ENCODE data around the gene MYL12A.
A peak's percentile ranks its signal among the peaks of the same experiment; 100 is the strongest.
"Not testable (repeated sequence)": the region's sequence is repeated elsewhere in the genome, so short reads cannot be mapped to it uniquely, and the experiment has no call there.

The MYL12A gene

DNA sequence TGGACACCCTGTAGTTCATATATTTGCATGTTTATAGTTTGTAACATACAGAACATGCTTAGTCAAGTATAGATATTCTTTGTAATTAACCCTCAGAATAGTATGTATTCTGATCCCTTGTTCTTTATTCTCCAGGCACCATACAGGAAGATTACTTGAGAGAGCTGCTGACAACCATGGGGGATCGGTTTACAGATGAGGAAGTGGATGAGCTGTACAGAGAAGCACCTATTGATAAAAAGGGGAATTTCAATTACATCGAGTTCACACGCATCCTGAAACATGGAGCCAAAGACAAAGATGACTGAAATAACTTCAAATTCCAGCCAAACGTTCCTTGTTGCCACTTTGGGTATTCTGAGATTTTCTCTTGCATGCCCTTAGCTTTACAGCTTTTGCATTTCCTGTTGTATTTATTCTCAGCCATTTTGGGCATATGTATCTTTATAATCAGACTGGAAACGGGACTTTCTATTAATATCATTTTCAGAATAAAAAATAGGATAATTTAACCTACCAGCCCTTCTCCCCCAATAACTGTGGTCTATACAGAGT is 8.1 kb downstream of the MYL12A start:
- no peak for DNase-seq (ENCODE audit: low spot score)

- DNase-seq (ENCODE audit: low spot score) = no peak
Measured at GRCh38 chr18:3256693-3257626, 9.4 kb downstream of the MYL12A start.

DNA sequence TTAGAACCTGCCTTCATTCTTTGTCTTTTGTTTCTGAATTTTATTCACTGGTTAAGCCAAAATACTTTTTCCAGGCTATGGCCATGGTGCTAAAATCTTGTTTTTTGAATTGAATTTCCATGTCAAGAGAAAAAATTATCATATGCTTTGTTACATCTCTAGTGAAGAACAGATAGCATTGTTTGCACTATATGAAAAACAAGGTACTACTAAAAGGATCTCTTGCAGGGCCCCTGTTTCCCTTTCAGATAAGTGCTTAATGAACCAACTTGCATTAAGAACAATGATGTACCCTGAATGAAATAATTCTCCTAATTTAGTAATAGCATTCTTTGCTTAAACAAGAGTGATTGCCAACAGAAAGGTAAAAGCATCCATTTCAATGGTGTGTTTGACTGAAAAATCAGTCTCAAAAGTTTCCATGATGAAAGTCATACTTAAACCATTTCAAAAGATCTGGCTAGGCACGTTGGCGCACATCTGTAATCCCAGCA is 10.1 kb downstream of the MYL12A start:
- no peak for DNase-seq (ENCODE audit: low spot score)

GRCh38 chr18:3260995-3261372 is 13.4 kb downstream of the MYL12A start:
- DNase-seq (ENCODE audit: low spot score) = no peak

DNA sequence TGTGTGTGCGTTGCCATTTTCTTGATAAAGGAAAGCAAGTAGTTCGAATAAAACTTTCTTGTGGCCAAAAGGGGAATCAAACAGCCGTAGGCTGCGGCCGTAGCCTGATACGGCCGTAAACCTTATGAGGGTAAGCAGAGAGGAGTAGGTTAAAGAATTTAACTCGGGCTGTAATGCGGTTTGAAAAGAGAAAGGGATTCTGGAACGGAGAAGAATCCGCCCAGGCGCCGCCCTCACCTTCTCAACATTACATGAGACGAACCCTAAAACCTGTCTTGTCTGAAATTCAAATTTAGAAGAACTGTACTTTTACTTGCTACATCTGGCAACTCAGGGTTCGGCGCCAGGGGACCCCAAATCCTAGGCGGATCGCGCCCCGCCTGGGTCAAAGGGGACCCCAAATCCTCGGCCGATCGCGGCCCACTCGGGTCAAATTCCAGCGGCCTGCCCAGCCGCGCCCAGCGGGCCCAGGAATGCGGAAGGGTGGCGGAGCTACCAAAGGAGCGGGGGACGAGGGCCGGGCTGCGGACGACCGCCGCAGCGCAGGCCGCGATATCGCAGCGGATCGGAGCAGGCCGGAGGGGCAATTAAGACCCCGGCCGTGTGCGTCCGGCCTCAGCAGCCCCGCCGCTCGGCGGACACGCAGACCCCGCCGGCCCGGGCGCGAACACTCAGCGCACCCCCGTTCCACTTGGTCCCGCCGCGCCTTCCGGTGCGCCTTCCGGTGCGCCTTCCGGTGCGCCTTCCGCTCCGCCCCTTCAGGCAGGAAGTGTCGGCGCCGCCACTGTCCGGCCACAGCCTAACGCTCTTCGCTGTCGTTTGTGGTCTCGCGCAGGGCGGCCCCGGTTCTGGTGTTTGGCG is 14.0 kb downstream of the MYL12A start, which contains the start of gene MYL12B:
Gene MYL12B, plus strand, starts transcription at position 761 of the 861 bp plus-strand sequence. CDS start 10,766 bp downstream, outside the sequence.
- DNase-seq (ENCODE audit: low spot score) = peak; percentile 74

DNA sequence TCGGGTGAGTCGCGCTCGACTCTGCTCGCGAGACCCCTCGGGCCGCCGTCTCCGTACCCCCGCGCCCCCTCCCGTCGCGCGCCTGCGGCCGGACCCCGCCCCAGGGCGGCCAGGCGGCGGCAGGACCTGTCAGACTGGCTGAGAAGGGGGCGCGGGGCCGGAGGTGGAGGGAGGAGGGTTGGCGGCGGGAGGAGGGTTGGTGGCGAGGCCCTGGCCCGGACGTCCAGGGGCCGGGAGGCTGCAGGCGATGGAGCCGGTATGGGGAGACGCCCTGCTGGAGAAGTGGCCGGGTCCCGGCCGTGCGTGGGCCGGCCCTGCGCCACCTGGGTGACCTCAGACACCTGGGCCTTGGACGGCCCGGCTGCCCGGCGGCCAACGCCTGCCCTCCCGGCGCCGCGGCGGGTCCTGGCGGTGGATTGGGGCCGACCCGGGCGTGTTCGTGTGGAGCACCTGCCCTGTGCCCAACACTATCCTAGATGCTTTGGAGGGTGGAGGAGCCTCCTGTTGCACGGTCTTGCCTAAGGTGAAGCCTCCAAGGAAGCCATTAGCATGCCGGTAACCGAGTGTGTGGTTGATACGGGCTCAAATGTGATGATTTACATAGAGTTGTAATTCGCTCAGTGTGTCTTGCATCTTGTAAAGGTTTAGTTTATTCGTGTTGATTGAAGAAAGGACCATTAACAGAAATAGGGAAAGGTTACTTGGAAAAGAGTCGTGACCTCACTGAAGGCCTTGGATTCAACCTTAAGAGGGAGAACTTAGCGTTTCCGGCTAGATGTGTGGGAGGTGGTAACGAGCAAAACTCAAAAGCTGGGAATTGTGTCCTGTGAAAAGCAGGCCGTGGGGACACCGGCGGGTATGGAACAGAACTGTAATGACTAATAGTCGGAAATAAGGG is 14.9 kb downstream of the MYL12A start:
- no peak for DNase-seq (ENCODE audit: low spot score)

DNA sequence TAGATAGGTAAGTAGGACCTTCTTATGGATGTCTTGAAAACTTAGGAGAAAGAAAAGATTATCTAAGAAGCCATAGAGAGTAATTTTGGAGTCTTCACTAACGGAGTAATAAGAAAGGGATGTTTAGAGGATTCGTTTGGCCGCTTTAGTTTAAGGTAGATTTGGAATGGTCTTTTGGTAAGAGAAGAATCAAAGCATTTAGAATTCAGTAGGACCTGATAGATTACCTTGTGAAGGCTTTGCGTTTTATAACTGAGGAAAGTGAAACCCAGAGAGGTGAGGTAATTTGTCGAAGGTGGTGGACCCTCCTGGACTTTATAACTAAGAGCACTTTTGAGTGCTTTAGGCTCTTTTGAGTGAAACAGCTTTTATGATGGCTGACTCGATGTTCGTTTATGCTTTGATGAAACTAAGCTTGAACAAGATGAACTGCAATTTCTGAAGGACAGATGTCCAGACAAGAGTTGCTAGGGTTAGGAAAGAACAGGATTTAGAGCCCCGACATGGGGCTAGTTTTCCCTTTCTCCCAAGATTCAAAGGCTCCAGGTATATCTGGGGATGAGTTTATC is 15.6 kb downstream of the MYL12A start:
- DNase-seq (ENCODE audit: low spot score) = no peak

DNA sequence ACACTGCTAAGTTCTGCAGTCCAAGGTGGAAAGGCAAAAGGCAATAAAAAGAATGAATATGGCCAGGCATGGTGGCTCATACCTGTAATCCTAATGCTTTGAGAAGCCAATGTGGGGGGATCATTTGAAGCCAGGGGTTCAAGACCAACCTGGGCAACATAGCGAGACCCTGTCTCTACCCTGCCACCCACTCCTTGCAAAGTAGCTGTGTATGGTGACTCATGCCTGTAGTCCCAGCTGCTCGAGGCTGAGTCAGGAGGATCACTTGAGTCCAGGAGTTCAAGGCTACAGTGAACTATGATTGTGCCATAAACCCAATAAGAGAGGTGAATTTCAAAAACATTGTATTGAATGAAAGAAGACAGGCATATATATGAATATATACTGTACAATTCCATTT is 16.8 kb downstream of the MYL12A start:
- no peak for DNase-seq (ENCODE audit: low spot score)

DNA sequence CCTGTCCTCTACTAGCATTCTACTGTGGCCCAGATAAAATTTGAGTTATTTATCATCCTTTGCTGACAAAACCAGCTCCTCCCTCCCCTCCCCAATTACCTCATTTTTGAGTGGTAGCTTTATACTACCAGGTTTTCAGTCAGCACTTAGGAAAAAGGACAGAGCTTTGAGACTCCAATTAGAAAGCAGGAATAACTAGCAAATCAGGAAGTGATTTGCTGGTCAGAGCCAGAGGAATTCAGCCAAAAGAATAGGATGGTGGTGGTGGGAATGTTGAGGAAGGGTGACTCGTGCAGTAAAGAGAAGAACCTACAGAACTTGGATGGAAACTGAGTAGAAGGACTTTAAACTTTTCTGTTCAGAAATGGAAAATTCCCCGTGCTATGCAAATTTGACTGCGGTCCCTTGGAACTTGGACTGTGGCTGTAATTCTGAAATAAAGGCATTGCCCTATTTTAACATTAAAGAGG is 18.0 kb downstream of the MYL12A start:
- DNase-seq (ENCODE audit: low spot score) = no peak

GRCh38 chr18:3266062-3266608 is 18.5 kb downstream of the MYL12A start:
- DNase-seq (ENCODE audit: low spot score) = no peak

DNA sequence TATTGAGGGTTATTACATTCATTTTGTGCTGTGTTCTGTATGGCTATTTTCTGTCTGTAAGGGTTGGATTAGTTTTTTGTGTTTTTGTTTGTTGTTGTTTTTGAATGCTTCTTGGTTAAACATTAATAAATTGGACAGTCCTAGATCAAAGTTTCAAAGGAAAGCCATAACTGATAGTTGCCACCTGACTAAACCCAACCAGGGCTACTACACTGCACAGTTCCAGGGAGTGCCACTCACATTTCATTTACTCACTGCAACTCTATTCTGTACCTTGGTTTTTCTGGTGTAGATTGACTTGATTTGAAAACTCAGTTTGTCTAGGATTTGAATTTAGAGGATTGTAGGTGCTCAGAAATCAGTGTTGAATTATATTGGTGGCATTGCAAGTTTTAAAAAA is 20.7 kb downstream of the MYL12A start:
- no peak for DNase-seq (ENCODE audit: low spot score)

DNA sequence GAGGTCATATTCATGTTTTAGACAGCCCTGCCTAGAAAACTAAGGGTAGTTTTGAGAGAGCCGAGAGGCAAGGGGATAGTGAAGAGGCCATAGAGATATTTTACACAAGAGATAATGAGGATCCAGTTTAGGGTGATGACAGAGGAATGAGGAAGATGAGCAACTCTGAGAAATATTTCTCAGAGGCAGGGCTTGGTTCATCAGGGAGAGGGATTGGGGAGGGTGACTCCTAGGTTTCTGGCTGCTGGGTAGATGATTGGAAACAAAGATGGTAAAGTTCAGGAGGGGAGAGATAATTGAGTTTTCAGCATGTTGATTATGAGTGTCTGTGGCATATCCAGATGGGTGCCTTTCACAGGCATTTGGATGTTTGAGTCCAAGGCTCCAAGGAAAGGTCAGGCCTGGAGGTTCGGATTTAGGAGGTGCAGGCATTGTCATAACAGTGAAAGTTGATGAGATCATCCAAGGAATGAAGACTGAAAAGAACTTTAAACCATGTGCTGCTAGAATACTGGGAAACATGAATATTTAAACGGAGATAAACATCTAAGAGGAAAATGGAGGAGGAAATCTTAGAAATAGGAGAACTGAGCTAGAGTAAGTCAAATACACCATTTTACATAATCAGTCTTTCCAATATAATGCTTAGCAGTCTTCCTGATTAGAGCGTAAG is 21.8 kb downstream of the MYL12A start:
- DNase-seq (ENCODE audit: low spot score) = no peak

DNA sequence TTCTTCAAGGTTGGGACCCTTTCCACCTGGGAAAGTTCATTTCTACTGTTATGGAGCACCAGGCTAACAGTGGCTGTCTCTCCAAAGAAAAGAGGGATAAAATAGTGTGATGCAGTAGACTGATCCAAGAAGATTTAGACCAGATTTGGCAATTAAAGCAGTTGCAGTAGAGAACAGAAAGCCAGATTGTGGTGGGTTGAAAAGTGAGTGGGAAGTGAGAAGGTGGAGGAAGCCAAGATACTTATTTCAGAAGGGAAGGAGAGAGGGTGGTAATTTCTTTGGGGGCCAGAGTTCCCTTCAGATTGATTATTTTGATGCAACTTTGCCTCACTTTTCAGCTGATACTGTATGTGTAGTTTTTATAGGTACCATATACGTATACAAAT is 22.3 kb downstream of the MYL12A start:
- DNase-seq (ENCODE audit: low spot score) = no peak

- DNase-seq (ENCODE audit: low spot score) = no peak
Measured at GRCh38 chr18:3273042-3273441, 25.4 kb downstream of the MYL12A start.

DNA sequence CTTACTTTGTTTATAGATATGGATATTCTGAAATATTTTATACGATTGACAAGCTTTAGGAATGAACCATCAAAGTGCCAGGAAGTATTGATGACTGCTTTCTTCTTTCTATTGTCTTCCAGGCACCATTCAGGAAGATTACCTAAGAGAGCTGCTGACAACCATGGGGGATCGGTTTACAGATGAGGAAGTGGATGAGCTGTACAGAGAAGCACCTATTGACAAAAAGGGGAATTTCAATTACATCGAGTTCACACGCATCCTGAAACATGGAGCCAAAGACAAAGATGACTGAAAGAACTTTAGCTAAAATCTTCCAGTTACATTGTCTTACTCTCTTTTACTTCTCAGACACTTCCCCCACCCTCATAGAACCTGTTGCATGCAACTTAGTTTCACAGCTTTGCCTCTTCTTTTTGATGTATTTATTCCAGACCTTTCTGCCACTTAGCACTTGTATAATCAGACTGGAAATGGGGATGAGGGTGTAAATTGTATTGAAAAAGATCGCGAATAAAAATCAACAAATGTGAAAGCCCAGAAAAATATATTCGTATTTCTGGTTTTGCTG is 30.1 kb downstream of the MYL12A start:
- not testable (repeated sequence) for DNase-seq (ENCODE audit: low spot score)

- DNase-seq (ENCODE audit: low spot score) = no peak
Measured at GRCh38 chr18:3279201-3280185, 31.9 kb downstream of the MYL12A start.

GRCh38 chr18:3281456-3282400 is 34.1 kb downstream of the MYL12A start:
- peak; percentile 29 for DNase-seq (ENCODE audit: low spot score)
